Uterus (tissue), 2 donors: ENCODE results near the gene ARID2.

ENCODE experiments used
- POLR2A ChIP-seq, 2 donors: fragments of 450-650 bp; IDR thresholded peaks; one replicate each; pipeline ENCODE4 v1.6.1; 2016; ENCODE audit warnings: antibody characterized with exemption in 2 of 2, mild to moderate bottlenecking in 1 of 2, moderate library complexity in 1 of 2
- TF ChIP-seq, protein P1 (sequence below), 4 experiments: fragments of 200-600 bp in 2 of 4; fragments of 450-650 bp in 2 of 4; sonication (generic) in 2 of 4; IDR thresholded peaks; one replicate each; pipeline ENCODE4 v1.5.1; 2016 to 2019; ENCODE audit warnings: antibody characterized with exemption in 4 of 4, mild to moderate bottlenecking in 2 of 4, moderate library complexity in 1 of 4

DNA sequence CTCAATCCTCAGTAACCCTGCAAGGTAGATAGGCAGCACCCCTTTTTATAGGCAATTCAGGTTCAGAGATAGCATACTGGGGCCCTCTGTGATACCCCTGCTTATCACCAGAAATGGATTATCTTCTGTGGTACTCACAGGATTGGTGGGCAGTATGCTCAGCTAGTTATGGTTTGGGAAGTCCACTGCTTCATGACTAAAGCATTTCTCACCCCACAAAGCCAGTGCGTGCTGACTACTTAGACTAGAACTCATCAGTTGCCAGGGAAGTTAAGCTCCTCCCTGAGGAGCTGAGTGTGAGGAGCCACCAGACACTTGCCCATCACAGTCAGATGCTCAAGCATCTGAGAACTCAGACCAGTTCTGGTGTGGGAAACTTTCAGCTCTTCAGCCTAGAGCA is 184.6 kb downstream of the ARID2 start:
- TF ChIP-seq, protein P1, sequence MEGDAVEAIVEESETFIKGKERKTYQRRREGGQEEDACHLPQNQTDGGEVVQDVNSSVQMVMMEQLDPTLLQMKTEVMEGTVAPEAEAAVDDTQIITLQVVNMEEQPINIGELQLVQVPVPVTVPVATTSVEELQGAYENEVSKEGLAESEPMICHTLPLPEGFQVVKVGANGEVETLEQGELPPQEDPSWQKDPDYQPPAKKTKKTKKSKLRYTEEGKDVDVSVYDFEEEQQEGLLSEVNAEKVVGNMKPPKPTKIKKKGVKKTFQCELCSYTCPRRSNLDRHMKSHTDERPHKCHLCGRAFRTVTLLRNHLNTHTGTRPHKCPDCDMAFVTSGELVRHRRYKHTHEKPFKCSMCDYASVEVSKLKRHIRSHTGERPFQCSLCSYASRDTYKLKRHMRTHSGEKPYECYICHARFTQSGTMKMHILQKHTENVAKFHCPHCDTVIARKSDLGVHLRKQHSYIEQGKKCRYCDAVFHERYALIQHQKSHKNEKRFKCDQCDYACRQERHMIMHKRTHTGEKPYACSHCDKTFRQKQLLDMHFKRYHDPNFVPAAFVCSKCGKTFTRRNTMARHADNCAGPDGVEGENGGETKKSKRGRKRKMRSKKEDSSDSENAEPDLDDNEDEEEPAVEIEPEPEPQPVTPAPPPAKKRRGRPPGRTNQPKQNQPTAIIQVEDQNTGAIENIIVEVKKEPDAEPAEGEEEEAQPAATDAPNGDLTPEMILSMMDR (IDR thresholded peaks at IDR 0.05), result no peak
- no peak for TF ChIP-seq POLR2A (IDR thresholded peaks at IDR 0.05)
